ENCODE data around the gene PCDHA5.

- TF ChIP-seq CTCF (IDR thresholded peaks at IDR 0.05) (no peak), ZFX (IDR thresholded peaks at IDR 0.05; ENCODE audit: borderline replicate concordance) (no peak)
These were observed 36.0 kb downstream of the PCDHA5 start for GRCh38 chr5:140857177-140857986.
